RWPE2 (cell line): ENCODE results near the gene GSK3B.

Source experiments
- ATAC-seq: fragments of 200-7000 bp; cut with Tn5 transposase; 3 replicates; pipeline ENCODE4 v1.9.1; 2021; ENCODE audit warnings: low read depth
- DNase-seq: peaks from one replicate; pipeline ENCODE4 v3.0.0-alpha.2; 2020; ENCODE audit warnings: low spot score
- H3K27ac ChIP-seq: fragments of 450-650 bp; 2 replicates; pipeline ENCODE4 v1.5.1; 2017; ENCODE audit warnings: mild to moderate bottlenecking; ENCODE audit not compliant: poor library complexity, severe bottlenecking
- H3K27me3 ChIP-seq: fragments of 250-450 bp; sonication (Bioruptor Pico); 2 replicates; pipeline ENCODE4 v1.5.1; 2021; ENCODE audit warnings: mild to moderate bottlenecking, moderate library complexity; ENCODE audit not compliant: insufficient read depth, poor library complexity, severe bottlenecking
- H3K36me3 ChIP-seq: fragments of 250-450 bp; sonication (Bioruptor Pico); 2 replicates; pipeline ENCODE4 v1.5.1; 2020; ENCODE audit warnings: low read depth, mild to moderate bottlenecking, moderate library complexity
- H3K4me1 ChIP-seq: fragments of 250-450 bp; sonication (Bioruptor Pico); 2 replicates; pipeline ENCODE4 v1.5.1; 2021; ENCODE audit warnings: mild to moderate bottlenecking, moderate library complexity; ENCODE audit not compliant: insufficient read depth, poor library complexity, severe bottlenecking
- H3K4me3 ChIP-seq: fragments of 250-450 bp; sonication (Bioruptor Pico); 2 replicates; pipeline ENCODE4 v1.5.1; 2021; ENCODE audit warnings: mild to moderate bottlenecking, moderate library complexity; ENCODE audit not compliant: severe bottlenecking
- H3K9me3 ChIP-seq: fragments of 250-450 bp; sonication (Bioruptor Pico); 2 replicates; pipeline ENCODE4 v1.5.1; 2021; ENCODE audit warnings: mild to moderate bottlenecking, moderate library complexity; ENCODE audit not compliant: severe bottlenecking
- TF ChIP-seq, protein P1 (sequence below): fragments of 450-650 bp; IDR thresholded peaks from one replicate; pipeline ENCODE4 v1.5.1; 2017; ENCODE audit warnings: mild to moderate bottlenecking, moderate library complexity; ENCODE audit not compliant: poor library complexity, severe bottlenecking

GSK3B gene

DNA sequence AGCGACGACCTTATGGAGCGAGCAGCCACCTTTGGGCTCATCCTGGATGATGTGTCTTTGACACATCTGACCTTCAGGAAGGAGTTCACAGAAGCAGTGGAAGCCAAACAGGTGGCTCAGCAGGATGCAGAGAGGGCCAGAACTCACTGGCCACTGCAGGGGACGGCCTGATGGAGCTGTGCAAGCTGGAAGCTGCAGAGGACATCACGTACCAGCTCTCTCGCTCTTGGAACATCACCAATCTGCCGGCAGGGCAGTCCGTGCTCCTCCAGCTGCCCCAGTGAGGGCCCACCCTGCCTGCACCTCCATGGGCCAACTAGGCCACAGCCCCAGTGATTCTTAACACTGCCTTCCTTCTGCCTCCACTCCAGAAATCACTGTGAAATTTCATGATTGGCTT lies 302.0 kb downstream of the GSK3B start:
- DNase-seq (no peak), ATAC-seq (no peak)
- H3K9me3 ChIP-seq = no peaks in the 10 kb centered on the region
- no peaks in the 10 kb centered on the region for H3K27me3 ChIP-seq
- H3K36me3 ChIP-seq = no peaks in the 10 kb centered on the region
- no peak overlapping the region for H3K4me3 ChIP-seq
- TF ChIP-seq, protein P1, sequence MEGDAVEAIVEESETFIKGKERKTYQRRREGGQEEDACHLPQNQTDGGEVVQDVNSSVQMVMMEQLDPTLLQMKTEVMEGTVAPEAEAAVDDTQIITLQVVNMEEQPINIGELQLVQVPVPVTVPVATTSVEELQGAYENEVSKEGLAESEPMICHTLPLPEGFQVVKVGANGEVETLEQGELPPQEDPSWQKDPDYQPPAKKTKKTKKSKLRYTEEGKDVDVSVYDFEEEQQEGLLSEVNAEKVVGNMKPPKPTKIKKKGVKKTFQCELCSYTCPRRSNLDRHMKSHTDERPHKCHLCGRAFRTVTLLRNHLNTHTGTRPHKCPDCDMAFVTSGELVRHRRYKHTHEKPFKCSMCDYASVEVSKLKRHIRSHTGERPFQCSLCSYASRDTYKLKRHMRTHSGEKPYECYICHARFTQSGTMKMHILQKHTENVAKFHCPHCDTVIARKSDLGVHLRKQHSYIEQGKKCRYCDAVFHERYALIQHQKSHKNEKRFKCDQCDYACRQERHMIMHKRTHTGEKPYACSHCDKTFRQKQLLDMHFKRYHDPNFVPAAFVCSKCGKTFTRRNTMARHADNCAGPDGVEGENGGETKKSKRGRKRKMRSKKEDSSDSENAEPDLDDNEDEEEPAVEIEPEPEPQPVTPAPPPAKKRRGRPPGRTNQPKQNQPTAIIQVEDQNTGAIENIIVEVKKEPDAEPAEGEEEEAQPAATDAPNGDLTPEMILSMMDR = no peak
- no peak overlapping the region for H3K27ac ChIP-seq
- H3K4me1 ChIP-seq = no peaks in the 10 kb centered on the region

GRCh38 chr3:119790369-119790768 lies 303.9 kb downstream of the GSK3B start:
- no peaks in the 10 kb centered on the region for H3K36me3 ChIP-seq
- no peak overlapping the region for H3K4me3 ChIP-seq
- no peak overlapping the region for H3K27ac ChIP-seq
- TF ChIP-seq, protein P1 = no peak
- H3K4me1 ChIP-seq = no peaks in the 10 kb centered on the region
- H3K27me3 ChIP-seq = no peaks in the 10 kb centered on the region
- DNase-seq (no peak), ATAC-seq (no peak)
- no peaks in the 10 kb centered on the region for H3K9me3 ChIP-seq

GRCh38 chr3:119786409-119786808 lies 307.8 kb downstream of the GSK3B start:
- no peaks in the 10 kb centered on the region for H3K27me3 ChIP-seq
- ATAC-seq (no peak), DNase-seq (no peak)
- H3K27ac ChIP-seq = no peak overlapping the region
- no peaks in the 10 kb centered on the region for H3K4me1 ChIP-seq
- no peaks in the 10 kb centered on the region for H3K9me3 ChIP-seq
- no peak overlapping the region for H3K4me3 ChIP-seq
- TF ChIP-seq, protein P1 = no peak
- H3K36me3 ChIP-seq = no peaks in the 10 kb centered on the region

DNA sequence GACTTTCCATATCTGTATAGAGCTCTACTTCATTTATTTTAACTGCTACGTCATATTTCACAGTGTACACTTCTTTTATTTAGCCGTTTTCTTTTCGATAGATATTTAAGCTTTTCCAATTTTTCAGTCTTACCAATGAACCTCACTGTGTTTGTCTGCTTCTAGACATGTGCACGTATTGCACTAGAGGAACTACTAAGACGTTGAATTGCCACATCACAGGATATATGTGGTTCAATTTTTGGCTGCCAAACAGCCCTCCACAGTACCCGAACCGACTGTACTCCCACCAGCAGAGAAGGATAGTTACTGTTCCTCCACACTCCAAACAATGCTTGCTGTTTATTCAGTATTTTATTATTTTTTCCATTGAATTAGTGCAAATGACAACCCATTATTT lies 310.4 kb downstream of the GSK3B start:
- Histone ChIP-seq H3K4me3 (no peak overlapping the region), H3K27ac (no peak overlapping the region), H3K27me3 (no peaks in the 10 kb centered on the region), H3K36me3 (no peaks in the 10 kb centered on the region), H3K4me1 (no peaks in the 10 kb centered on the region), H3K9me3 (no peaks in the 10 kb centered on the region)
- TF ChIP-seq, protein P1 = no peak
- ATAC-seq (no peak), DNase-seq (no peak)

GRCh38 chr3:119783255-119783654 lies 311.0 kb downstream of the GSK3B start:
- no peaks in the 10 kb centered on the region for H3K27me3 ChIP-seq

More at GRCh38 chr3:119783255-119783654, 311.0 kb downstream of the GSK3B start:
- Histone ChIP-seq H3K9me3 (no peaks in the 10 kb centered on the region), H3K27ac (no peak overlapping the region), H3K4me3 (no peak overlapping the region), H3K4me1 (no peaks in the 10 kb centered on the region), H3K36me3 (no peaks in the 10 kb centered on the region)
- DNase-seq (no peak), ATAC-seq (no peak)
- TF ChIP-seq, protein P1 = no peak
